Pancreas (tissue), 10 donors: ENCODE results near the gene WNT11. TPM values are rescaled to one million over a fixed set of nuclear protein-coding genes. Genes with fewer than 3 reads are reported as not detected.

ENCODE experiments used
- ATAC-seq, 4 donors: fragments of 200-7000 bp; cut with Tn5 transposase; one replicate each; pipeline versions ENCODE4 v1.8.0 to v1.9.1; 2020; ENCODE audit warnings: mild to moderate bottlenecking in 4 of 4, moderate library complexity in 4 of 4
- DNase-seq, 6 donors: peaks; one replicate each; pipeline ENCODE4 v3.0.0-alpha.2; 2020
- FAIRE-seq: peaks from 2 replicates; lab custom pipeline; 2012; peaks lifted over from hg19 to GRCh38; lab: Jason Lieb, UNC
- H3K27ac ChIP-seq, 4 donors: fragments of 200-600 bp; sonication (generic); 1 replicate in 3 of 4; 2 replicates in 1 of 4; pipeline versions ENCODE4 v1.5.0 to v1.8.0; 2020
- H3K27me3 ChIP-seq, 4 donors: fragments of 200-600 bp; one replicate each; pipeline ENCODE4 v1.8.0; 2021
- H3K36me3 ChIP-seq, 3 donors: fragments of 200-600 bp; sonication (generic) in 1 of 3; one replicate each; pipeline versions ENCODE4 v1.5.0 to v1.8.0; 2020 to 2021
- H3K4me1 ChIP-seq, 3 donors: fragments of 200-600 bp; one replicate each; pipeline ENCODE4 v1.8.0; 2021
- H3K4me3 ChIP-seq, 4 donors: fragments of 200-600 bp; sonication (generic) in 2 of 4; one replicate each; pipeline versions ENCODE4 v1.5.0 to v1.8.0; 2020 to 2021
- H3K9me3 ChIP-seq, 4 donors: fragments of 200-600 bp; one replicate each; pipeline ENCODE4 v1.8.0; 2021
- CTCF ChIP-seq, 4 donors: fragments of 200-600 bp; sonication (generic) in 3 of 4; IDR thresholded peaks; one replicate each; pipeline versions ENCODE4 v1.5.0 to v1.8.0; 2021; ENCODE audit warnings: antibody characterized with exemption in 4 of 4
- WGBS, 2 donors: extraction: QIAGEN DNeasy Blood & Tissue Kit; methylation state at CpG; one replicate each; pipeline ENCODE4 v1.1.7; 2013; 5-methylcytosine and 5-hydroxymethylcytosine counted together
- intact Hi-C, 3 donors: fragments of 100-400 bp; cut with DNase I; formaldehyde crosslinking; loops; one replicate each; pipeline versions ENCODE4 v1.11.1 to v1.14.2; 2022
- polyA plus RNA-seq, 2 donors: library from polyadenylated mRNA; stranded (reverse); fragments of 200-250 nt; gene quantifications; one replicate each; pipeline ENCODE4 v1.2.3, GENCODE V29; 2013
- total RNA-seq, 6 donors: library from RNA; stranded (reverse); fragmentation: NEBNext Ultra II Directional in 4 of 6; extraction: Animal tissue kit (Norgen Biotek cat#: 25700) in 4 of 6; gene quantifications; one replicate each; pipeline versions ENCODE4 v1.2.1 to v1.2.4, GENCODE V29; 2021 to 2023
- donor health status: healthy with polysubstance abuse.
- donor health status: DM: no; HTN: no; CAD: no; lungs with moderate emphysema.
- donor health status: DM: no; HTN: no; CAD: no.
- donor health status: control.
- donor health status: control.
- donor health status: Bipolar disorder and iron deficiency.
- donor health status: DM: yes; HTN: yes; CAD: no.
- donor health status: DM: no; HTN: no; CAD: no.
- donor health status: DM: no; HTN: no; CAD: no.
- donor health status: DM: yes; HTN: yes; CAD: no.

The WNT11 gene
- total and polyA plus RNA-seq, 8 donors: 2.6 to 30.5 (median 6.2) TPM

GRCh38 chr11:76208438-76209374 is 2.4 kb upstream of the WNT11 start:
- Histone ChIP-seq H3K9me3 (no peaks in the 10 kb centered on the region), H3K4me1 (no peaks in the 10 kb centered on the region), H3K27me3 (no peaks in the 10 kb centered on the region), H3K36me3 (no peaks in the 10 kb centered on the region), H3K27ac (peak overlapping the region; percentile 66 to 89 (median 80)), H3K4me3 (peak overlapping the region; percentile 45 to 78 (median 64))
- 0 to 1% methylated on average over 76 to 79 of the region's 79 CpGs for WGBS, 2 donors
- ATAC-seq (peak; percentile 73 to 76 (median 74)), DNase-seq (peak; percentile 84 to 96 (median 90)), FAIRE-seq (no peak)
- intact Hi-C loops: loop anchor here in 1 of 3 donors (10.0 kb wide), 2 partner anchors 106 to 306 kb away; no protein-coding TSS in a partner anchor
- peak; percentile 89 to 96 (median 95) for TF ChIP-seq CTCF (IDR thresholded peaks at IDR 0.05)

- peak overlapping the region; percentile 66 to 89 (median 80) for H3K27ac ChIP-seq
- no peaks in the 10 kb centered on the region for H3K27me3 ChIP-seq
- DNase-seq (peak; percentile 67 to 96 (median 84)), ATAC-seq (peak; percentile 73 to 86 (median 76)), FAIRE-seq (no peak)
- peak; percentile 91 to 98 (median 96) for TF ChIP-seq CTCF (IDR thresholded peaks at IDR 0.05)
- 1% methylated on average over 46 to 55 of the region's 55 CpGs for WGBS, 2 donors
- H3K4me3 ChIP-seq: peak overlapping the region; percentile 45 to 78 (median 64)
- no peaks in the 10 kb centered on the region for H3K36me3 ChIP-seq
- H3K9me3 ChIP-seq: no peaks in the 10 kb centered on the region
- no peaks in the 10 kb centered on the region for H3K4me1 ChIP-seq
- intact Hi-C loops: loop anchor here in 1 of 3 donors (10.0 kb wide), 2 partner anchors 107 to 307 kb away; no protein-coding TSS in a partner anchor
These were observed 1.5 kb upstream of the WNT11 start for GRCh38 chr11:76207642-76208401.

- FAIRE-seq (no peak), ATAC-seq (no peak), DNase-seq (no peak)
- TF ChIP-seq CTCF (IDR thresholded peaks at IDR 0.05): no peak
- WGBS, 2 donors: 23 to 42% methylated on average over 18 of the region's 18 CpGs
- Histone ChIP-seq H3K9me3 (no peaks in the 10 kb centered on the region), H3K27ac (no peak overlapping the region), H3K4me1 (no peaks in the 10 kb centered on the region), H3K27me3 (no peaks in the 10 kb centered on the region), H3K36me3 (no peaks in the 10 kb centered on the region), H3K4me3 (peak overlapping the region; percentile 45 to 78 (median 64))
- intact Hi-C loops: loop anchor here in 1 of 3 donors (10.0 kb wide), 2 partner anchors 109 to 309 kb away; no protein-coding TSS in a partner anchor
These were observed 300 bp downstream of the WNT11 start for GRCh38 chr11:76206077-76206326.

- FAIRE-seq (no peak), ATAC-seq (no peak), DNase-seq (peak in 1 of 6 donors; percentile 70)
- Histone ChIP-seq H3K9me3 (no peaks in the 10 kb centered on the region), H3K36me3 (no peaks in the 10 kb centered on the region), H3K4me3 (peak overlapping the region in 1 of 4 donors; percentile 78), H3K27me3 (no peaks in the 10 kb centered on the region), H3K4me1 (no peaks in the 10 kb centered on the region), H3K27ac (no peak overlapping the region)
- TF ChIP-seq CTCF (IDR thresholded peaks at IDR 0.05): no peak
- 52 to 74% methylated on average over 23 of the region's 23 CpGs for WGBS, 2 donors
- intact Hi-C loops: loop anchor here in 1 of 3 donors (10.0 kb wide), 2 partner anchors 109 to 309 kb away; no protein-coding TSS in a partner anchor
These were observed 838 bp downstream of the WNT11 start for GRCh38 chr11:76205252-76206076.
